Ramos (cell line): ENCODE measurements around the gene GPR158.

Source experiments
- in situ Hi-C: fragments of 300-500 bp; cut with MboI; formaldehyde crosslinking; loops from one replicate; pipeline ENCODE4 v1.14.3; 2022; ENCODE audit warnings: low sequenced_read_pairs; ENCODE audit not compliant: unreplicated experiment

Gene GPR158

DNA sequence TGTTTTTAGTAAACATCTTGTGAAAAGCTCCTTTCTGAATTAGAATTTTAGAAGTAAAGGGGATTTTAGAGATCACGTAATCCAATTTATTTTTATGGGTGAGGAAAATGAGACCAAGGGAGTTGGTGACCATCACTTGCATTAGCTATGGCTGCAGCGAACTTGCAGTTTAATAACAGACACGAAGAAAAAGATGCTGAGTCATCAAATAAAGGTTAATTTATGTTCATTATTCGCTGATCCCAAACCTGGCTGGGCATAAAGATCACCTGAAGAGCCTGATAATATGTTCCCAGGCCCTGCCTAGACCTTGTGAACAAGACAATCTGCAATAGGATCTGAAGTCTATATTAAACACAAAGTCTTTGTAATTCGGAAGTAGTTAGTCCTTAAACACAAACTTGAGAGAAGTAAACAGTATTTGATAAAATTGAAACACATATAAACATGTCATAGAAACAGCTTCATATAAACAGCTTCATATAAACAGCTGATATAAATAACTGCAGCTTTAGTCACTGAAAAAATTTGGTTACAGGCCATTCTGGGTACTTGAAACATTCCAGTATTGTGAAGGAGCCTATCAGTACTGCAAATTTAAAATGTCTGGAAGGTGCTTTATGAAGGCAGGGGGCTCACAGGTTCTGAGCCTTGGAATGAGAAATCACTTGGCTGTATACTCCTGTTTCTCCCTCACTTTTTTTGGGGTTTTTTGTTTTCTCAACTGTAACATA, 16.5 kb downstream of the GPR158 start:
- in situ Hi-C loops = no loop called here

DNA sequence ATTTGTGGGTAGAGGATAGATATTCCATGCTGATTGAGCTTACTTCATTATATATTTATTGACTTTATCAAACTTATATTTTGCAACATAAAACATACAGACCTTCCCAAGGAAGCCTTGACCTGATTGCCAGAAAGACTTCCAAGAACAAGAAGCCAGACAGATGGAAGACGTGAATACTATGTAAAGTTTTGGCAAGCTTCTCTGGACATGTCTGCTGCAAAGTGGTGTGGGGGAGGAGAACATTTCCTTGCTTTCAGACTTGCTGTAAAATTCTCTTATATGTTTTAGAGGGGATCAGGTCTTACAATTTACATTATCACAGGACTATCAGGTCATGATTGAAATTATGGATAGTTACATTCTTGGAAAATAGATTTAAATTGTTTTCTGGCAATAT, 23.4 kb downstream of the GPR158 start:
- in situ Hi-C loops = no loop called here

DNA sequence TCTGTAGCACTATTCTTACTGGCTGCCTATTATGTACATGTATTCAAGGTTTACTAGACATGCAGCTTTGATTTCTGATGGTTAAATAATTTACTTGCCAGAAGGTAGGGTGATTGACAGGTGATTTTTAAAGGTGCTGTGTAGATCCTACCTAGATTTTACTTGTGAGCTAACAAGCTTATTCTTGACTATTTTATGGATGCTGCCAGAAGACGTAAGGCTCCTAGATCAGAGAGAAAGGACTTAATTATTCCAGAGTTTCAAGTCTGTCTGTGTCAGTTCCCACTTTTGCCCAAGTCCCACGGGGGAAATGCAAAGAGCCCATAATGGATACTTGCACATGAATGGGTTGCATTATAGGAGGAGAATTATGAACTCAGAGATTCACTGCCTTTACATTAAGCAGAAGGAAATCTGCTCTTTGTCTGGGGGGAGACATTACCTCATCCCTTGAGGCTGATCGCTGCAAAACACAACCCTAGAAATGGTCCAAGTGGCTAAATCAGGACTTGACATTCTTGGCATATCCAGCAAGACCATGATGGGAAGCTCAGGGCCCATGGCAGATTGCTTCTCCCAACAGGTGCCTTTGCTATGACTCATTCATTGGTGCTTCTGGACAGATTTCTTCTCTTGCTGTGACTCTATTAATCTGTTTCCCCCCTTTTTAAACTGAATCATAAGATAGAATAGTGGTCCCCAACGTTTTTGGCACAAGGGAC, 32.1 kb downstream of the GPR158 start:
- in situ Hi-C loops = no loop called here

DNA sequence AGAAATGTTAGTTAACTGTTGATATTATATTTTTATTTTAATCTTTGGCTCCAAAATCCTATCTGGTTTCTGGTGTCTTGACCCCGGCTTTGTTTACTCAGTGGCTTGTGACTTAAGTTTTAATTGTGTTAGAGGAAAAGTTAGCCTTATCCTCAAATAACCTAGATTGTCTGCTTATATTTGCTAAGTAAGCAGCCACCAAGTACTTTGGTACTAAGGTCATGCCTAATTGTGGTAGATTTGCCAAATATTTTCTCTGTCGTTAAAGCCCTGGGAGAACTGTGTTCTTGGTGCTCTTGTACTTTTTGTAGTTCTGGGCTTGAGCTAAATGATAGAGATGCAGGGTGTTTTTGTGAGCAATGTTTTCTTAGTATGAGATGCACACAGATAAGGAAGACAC, 34.8 kb downstream of the GPR158 start:
- in situ Hi-C loops = no loop called here

- in situ Hi-C loops = no loop called here
These were observed 35.5 kb downstream of the GPR158 start for GRCh38 chr10:25210265-25210664.

- in situ Hi-C loops = no loop called here
These were observed 45.4 kb downstream of the GPR158 start for GRCh38 chr10:25220156-25220555.

DNA sequence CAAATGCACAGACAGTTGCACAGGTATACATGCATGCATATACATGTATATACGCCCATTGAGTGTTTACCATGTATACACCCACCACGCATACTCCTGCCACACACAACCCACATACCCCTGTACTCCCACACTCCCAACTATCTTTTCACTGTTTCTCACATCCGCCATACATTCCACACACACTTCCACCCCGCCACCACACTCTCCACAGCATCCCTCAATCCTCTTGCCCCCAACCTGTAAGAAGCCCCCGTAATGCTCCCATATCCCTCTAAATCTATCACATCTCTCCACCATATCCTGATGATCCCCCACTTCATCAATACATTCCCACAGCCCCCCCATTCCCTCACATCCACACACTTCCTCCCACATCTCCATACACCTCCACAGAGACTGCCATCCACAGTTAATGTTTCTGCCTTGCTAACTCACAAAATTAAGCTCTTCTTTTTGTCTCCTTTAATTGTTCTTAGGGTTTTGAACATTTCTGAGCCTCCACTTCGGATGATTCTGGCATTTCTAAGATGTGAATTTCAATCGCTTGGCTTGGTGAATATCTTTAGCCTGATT, 47.4 kb downstream of the GPR158 start:
- in situ Hi-C loops = no loop called here

DNA sequence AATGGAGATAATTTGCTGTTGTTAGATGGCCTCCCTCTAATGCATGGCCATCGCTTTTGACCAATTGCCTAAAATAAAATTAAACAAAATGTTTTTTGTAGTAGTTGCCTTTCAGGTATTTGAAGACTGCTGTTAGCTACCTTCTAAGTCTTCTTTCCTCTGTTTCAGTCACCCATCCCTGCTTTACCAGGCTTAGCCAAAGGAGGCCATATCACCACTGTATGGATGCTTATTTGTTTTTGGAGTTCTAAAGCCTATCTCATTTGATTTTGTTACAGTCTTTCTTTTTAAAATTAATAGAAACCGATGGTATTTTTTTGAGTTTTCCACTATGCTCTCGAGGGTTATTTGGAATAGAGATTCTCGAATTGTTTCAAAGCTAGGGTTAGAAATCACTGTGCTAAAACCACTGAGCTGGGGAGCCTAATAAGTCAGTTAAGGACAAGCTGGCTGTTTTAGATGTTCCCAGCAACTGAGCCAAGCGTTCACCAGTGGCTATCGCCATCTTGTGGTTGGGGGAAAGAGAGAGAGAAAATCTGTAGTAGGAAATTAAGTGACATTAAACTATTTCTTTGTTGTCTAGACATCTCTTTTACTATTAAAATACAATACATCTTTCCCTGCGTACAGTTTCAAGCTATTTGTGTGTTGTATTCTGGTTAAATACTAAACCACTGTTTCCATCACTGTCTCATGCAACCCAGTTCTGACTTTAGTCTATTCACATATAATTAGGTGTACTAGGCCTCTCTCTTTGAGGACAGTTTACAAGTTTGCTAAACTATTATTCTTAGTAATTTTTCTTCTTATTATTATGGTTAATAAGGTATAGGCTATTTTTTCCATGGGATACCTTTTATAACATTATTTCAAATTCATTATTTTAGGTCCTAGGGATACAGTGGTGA, 52.2 kb downstream of the GPR158 start:
- in situ Hi-C loops = no loop called here

- in situ Hi-C loops = no loop called here
These were observed 57.0 kb downstream of the GPR158 start for GRCh38 chr10:25231751-25232150.

DNA sequence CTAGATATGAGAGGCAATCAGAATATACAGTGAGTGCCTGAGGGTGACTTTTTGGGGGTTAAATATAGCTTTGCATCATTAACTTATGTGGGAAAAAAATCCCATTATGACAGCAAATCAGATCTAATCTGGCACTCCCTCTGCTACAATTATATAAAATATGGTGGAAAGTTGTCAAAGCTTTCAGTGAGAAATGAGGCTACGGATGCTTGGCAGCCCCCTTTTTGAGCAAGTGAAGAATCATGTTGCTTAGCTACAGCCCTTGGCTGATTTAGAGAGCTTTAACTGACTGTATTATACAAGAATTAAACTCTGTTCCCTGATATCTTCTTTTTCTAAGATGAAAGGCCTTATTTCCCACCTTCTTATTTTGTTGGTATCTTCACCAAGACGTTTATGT, 57.4 kb downstream of the GPR158 start:
- in situ Hi-C loops = no loop called here

- in situ Hi-C loops = no loop called here
These were observed 70.4 kb downstream of the GPR158 start for GRCh38 chr10:25245165-25245564.

DNA sequence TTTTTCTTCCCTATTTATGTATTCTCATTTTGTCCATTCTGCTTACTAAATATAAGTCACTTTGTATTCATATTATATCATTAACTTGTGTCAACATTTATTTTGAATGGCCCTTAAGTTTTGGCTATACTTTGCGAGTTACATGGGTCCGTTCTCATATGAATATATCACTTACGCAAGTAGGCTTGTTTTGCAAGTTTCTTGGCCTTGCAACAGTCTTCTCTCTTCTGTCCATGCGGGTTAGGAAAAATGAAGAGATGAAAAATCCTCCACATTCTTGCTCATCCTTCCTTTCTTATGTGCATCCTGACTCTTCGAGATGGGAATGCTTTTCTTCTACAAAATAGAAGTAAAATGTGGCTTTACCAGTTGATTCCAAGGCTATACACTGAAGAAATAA, 82.8 kb downstream of the GPR158 start:
- in situ Hi-C loops = no loop called here

DNA sequence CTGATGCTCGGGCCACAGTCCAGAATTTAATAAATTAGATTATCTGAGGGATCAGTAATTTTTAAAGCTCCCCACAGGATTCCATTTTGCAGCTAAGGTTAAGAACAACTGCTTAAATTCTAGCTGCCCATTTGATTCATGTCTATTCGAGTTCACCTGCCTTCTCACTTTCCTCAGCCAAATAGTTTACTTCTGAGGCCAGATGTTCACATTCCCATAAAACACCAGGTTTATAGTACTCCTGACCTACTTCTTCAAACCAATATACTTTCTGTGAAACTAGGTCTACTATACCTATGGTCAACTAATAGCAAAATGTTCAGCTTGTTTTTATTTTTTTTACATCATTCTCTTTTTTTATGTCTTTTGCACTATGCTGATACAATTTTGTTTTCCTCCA, 86.3 kb downstream of the GPR158 start:
- in situ Hi-C loops = no loop called here

GRCh38 chr10:25261558-25261957, 86.8 kb downstream of the GPR158 start:
- in situ Hi-C loops = no loop called here

DNA sequence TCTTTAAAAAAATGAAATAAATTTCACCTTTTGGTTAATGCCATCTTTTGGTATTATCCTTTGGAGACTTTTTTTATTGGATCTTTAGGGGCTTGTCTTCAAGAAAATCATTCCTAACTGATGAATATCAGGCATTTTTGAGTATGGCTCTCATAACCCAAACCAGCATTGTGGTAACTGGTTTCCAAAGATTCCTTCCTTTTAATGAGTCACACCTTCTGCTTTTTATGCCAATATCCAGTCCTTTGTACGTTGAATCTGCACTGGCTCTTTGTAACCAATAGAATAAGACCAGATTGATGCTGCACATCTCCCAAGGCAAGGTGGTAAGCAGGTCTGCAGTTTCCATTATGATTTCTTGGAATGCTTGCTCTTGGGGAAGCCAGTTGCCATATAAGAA, 89.1 kb downstream of the GPR158 start:
- in situ Hi-C loops = no loop called here

GRCh38 chr10:25278180-25278579, 103.4 kb downstream of the GPR158 start:
- in situ Hi-C loops = no loop called here

DNA sequence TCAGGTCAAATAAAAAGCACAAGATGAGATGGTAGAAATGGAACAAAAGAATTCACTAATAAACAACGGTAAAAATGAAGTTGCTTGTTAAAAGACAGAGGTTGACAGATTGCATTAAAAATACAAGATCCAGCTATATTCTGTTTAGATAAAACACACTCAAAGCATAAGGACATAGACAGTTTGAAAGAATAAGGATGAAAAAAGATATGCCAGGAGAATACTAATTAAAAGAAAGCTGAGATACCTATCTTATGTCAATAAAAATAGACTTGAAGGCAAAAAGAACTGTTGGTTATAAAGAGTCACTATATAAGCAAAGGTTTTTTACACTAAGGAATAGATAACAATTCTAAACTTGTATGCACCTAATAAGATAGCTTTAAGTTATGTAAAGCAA, 105.3 kb downstream of the GPR158 start:
- in situ Hi-C loops = no loop called here

GRCh38 chr10:25280573-25280972, 105.8 kb downstream of the GPR158 start:
- in situ Hi-C loops = no loop called here

GRCh38 chr10:25285809-25286208, 111.0 kb downstream of the GPR158 start:
- in situ Hi-C loops = no loop called here

DNA sequence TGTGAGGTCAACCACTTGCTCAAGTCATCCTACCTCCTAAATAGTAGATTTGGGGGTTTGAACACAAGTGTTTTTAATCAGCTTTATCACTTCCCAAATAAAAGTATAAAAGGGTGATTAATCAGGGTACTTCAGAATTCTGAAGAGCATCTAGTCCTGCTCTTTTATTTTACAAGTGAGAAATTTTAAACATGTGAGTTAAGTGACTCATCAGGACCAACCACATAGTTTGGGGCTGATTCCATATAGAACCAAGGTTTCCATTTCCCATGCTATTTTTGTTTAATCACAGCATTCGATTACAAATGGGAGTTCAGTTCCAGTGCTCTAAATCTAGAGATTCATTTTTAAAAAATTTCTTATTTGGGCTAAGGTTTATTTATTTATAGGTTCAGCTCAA, 113.4 kb downstream of the GPR158 start:
- in situ Hi-C loops = no loop called here
